Lung (tissue), 12 donors: ENCODE measurements around the gene CDYL. TPM values are rescaled to one million over a fixed set of nuclear protein-coding genes. Genes with fewer than 3 reads are reported as not detected.

Source experiments
- ATAC-seq: fragments of 200-7000 bp; cut with Tn5 transposase; one replicate; pipeline ENCODE4 v1.9.1; 2020; ENCODE audit warnings: moderate number of reproducible peaks; ENCODE audit not compliant: insufficient read depth, low FRiP score
- DNase-seq, 3 donors: peaks; one replicate each; pipeline ENCODE4 v3.0.0-alpha.2; 2013 to 2017
- H3K27ac ChIP-seq, 2 donors: one replicate each; pipeline ENCODE4 v1.5.1; 2013; ENCODE audit warnings: mild to moderate bottlenecking in 2 of 2, moderate library complexity in 2 of 2, control low read depth in 1 of 2, inconsistent platforms in 1 of 2, low read depth in 1 of 2, low read length in 1 of 2
- H3K27me3 ChIP-seq, 3 donors: one replicate each; pipeline ENCODE4 v1.5.1; 2013; ENCODE audit warnings: low read length in 2 of 3; ENCODE audit not compliant: control insufficient read depth in 3 of 3, insufficient read depth in 3 of 3
- H3K36me3 ChIP-seq, 4 donors: one replicate each; pipeline ENCODE4 v1.5.1; 2013; ENCODE audit warnings: low read length in 4 of 4, mild to moderate bottlenecking in 1 of 4, moderate library complexity in 1 of 4; ENCODE audit not compliant: control insufficient read depth in 4 of 4, insufficient read depth in 4 of 4
- H3K4me1 ChIP-seq, 5 donors: one replicate each; pipeline ENCODE4 v1.5.1; 2013; ENCODE audit warnings: low read length in 5 of 5, mild to moderate bottlenecking in 2 of 5, moderate library complexity in 1 of 5; ENCODE audit not compliant: control insufficient read depth in 5 of 5, insufficient read depth in 5 of 5
- H3K4me3 ChIP-seq: one replicate; pipeline ENCODE4 v1.5.1; 2013; ENCODE audit warnings: mild to moderate bottlenecking, control low read depth, moderate library complexity
- H3K9ac ChIP-seq, 2 donors: one replicate each; pipeline ENCODE4 v1.5.1; 2013; ENCODE audit warnings: low read length in 2 of 2, control low read depth in 1 of 2; ENCODE audit not compliant: insufficient read depth in 1 of 2
- H3K9me3 ChIP-seq, 4 donors: one replicate each; pipeline ENCODE4 v1.5.1; 2013; ENCODE audit warnings: low read length in 3 of 4, mild to moderate bottlenecking in 1 of 4, moderate library complexity in 1 of 4; ENCODE audit not compliant: control insufficient read depth in 4 of 4, insufficient read depth in 3 of 4
- CTCF ChIP-seq: IDR thresholded peaks from 2 replicates; pipeline ENCODE4 v1.5.1; 2012; ENCODE audit warnings: mild to moderate bottlenecking; ENCODE audit errors: control extremely low read depth, extremely low read depth
- WGBS, 2 donors: extraction: QIAGEN DNeasy Blood & Tissue Kit; methylation state at CpG; one replicate each; pipeline ENCODE4 v1.1.7; 2013; 5-methylcytosine and 5-hydroxymethylcytosine counted together
- polyA plus RNA-seq, 2 donors: library from polyadenylated mRNA; stranded (reverse); fragments of 200-250 nt; gene quantifications; one replicate each; pipeline ENCODE4 v1.2.1, GENCODE V29; 2013
- total RNA-seq, 2 donors: library from RNA; depleted of rRNA in 1 of 2; stranded (reverse); fragments of >200 nt in 1 of 2; gene quantifications; one replicate each; pipeline ENCODE4 v1.2.1, GENCODE V29; 2014 to 2021
- donor health status: control.
- donor health status: control.
- donor health status: Bipolar disorder and iron deficiency.
- donor health status: healthy.
- donor health status: DM: yes; HTN: yes; CAD: no.

Gene CDYL
- total and polyA plus RNA-seq, 4 donors: 5.8 to 51.6 (median 20.9) TPM

GRCh38 chr6:4948781-4949450, 172.7 kb downstream of the CDYL start:
- DNase-seq (no peak), ATAC-seq (no peak)
- Histone ChIP-seq H3K36me3 (peaks cover 2 to 33% (median 11%) of the 10 kb centered on the region in 4 donors), H3K4me3 (no peak overlapping the region), H3K9ac (no peak overlapping the region), H3K9me3 (no peaks in the 10 kb centered on the region), H3K4me1 (no peaks in the 10 kb centered on the region), H3K27ac (no peak overlapping the region), H3K27me3 (no peaks in the 10 kb centered on the region)
- TF ChIP-seq CTCF: no peak
- WGBS, 2 donors: 91 to 93% methylated on average over 15 of the region's 15 CpGs

GRCh38 chr6:4950076-4950475, 173.9 kb downstream of the CDYL start:
- no peak for TF ChIP-seq CTCF
- H3K27me3 ChIP-seq: no peaks in the 10 kb centered on the region
- no peak overlapping the region for H3K27ac ChIP-seq
- H3K36me3 ChIP-seq: peaks cover 6 to 30% (median 11%) of the 10 kb centered on the region in 4 donors
- H3K9me3 ChIP-seq: no peaks in the 10 kb centered on the region
- 95 to 97% methylated on average over 11 of the region's 11 CpGs for WGBS, 2 donors
- ATAC-seq (no peak), DNase-seq (no peak)
- no peaks in the 10 kb centered on the region for H3K4me1 ChIP-seq
- no peak overlapping the region for H3K4me3 ChIP-seq
- H3K9ac ChIP-seq: no peak overlapping the region

- H3K4me3 ChIP-seq: no peak overlapping the region
- no peaks in the 10 kb centered on the region for H3K27me3 ChIP-seq
- no peaks in the 10 kb centered on the region for H3K4me1 ChIP-seq
- 89 to 92% methylated on average over 14 of the region's 14 CpGs for WGBS, 2 donors
- H3K9me3 ChIP-seq: no peaks in the 10 kb centered on the region
- ATAC-seq (no peak), DNase-seq (no peak)
- no peak overlapping the region for H3K27ac ChIP-seq
- TF ChIP-seq CTCF: no peak
- peaks cover 6 to 23% (median 11%) of the 10 kb centered on the region in 4 donors for H3K36me3 ChIP-seq
- H3K9ac ChIP-seq: no peak overlapping the region
Measured at GRCh38 chr6:4950836-4951533, 174.8 kb downstream of the CDYL start.
